Ectodermal cell (in vitro differentiated cells): ENCODE data around the gene OXER1.

Experiments
- H3K27ac ChIP-seq: 2 replicates; pipeline ENCODE4 v1.7.0; 2013; ENCODE audit warnings: mild to moderate bottlenecking, low read depth, low read length; ENCODE audit not compliant: insufficient read depth, poor library complexity, severe bottlenecking
- H3K27me3 ChIP-seq: 2 replicates; pipeline ENCODE4 v1.7.0; 2013; ENCODE audit warnings: mild to moderate bottlenecking, low read length; ENCODE audit not compliant: insufficient read depth, control insufficient read depth, poor library complexity, severe bottlenecking
- H3K36me3 ChIP-seq: one replicate; pipeline ENCODE4 v1.7.0; 2013; ENCODE audit warnings: low read length; ENCODE audit not compliant: control insufficient read depth, insufficient read depth
- H3K4me1 ChIP-seq: one replicate; pipeline ENCODE4 v1.7.0; 2013; ENCODE audit warnings: low read length; ENCODE audit not compliant: control insufficient read depth, insufficient read depth
- H3K4me3 ChIP-seq: 2 replicates; pipeline ENCODE4 v1.7.0; 2013; ENCODE audit warnings: low read depth, low read length, control low read depth; ENCODE audit not compliant: insufficient read depth
- H3K9me3 ChIP-seq: 2 replicates; pipeline ENCODE4 v1.7.0; 2013; ENCODE audit warnings: mild to moderate bottlenecking, low read length, moderate library complexity; ENCODE audit not compliant: control insufficient read depth
- WGBS, 2 experiments: methylation state at CpG; one replicate each; pipeline ENCODE4 v1.1.7; 2013; ENCODE audit warnings: missing lambda C conversion rate in 2 of 2; 5-methylcytosine and 5-hydroxymethylcytosine counted together

The OXER1 gene

DNA sequence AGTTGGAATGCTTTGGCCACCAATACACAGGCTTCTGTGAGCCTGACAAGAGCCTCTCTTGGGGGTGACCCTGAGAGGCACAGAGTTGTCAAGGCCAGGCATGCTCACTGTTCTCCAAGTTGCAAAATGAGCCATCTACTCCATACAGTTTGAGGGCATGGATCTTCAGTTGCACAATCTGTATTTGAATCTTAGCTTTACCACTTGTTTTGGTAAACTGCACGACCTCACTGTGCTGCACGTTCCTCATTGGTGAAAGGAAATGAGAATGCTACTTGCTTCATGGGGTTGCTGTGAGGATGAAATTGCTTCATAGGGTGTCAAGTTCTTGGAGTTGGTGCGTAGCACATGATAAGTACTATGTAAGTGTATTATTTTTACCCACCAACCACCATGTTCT, 40.4 kb upstream of the OXER1 start:
- Histone ChIP-seq H3K4me3 (no peak overlapping the region), H3K36me3 (no peaks in the 10 kb centered on the region), H3K9me3 (no peaks in the 10 kb centered on the region), H3K27ac (no peak overlapping the region), H3K27me3 (peaks cover 34% of the 10 kb centered on the region), H3K4me1 (no peaks in the 10 kb centered on the region)
- WGBS, 2 experiments, result 97 to 98% methylated on average over 2 of the region's 3 CpGs

DNA sequence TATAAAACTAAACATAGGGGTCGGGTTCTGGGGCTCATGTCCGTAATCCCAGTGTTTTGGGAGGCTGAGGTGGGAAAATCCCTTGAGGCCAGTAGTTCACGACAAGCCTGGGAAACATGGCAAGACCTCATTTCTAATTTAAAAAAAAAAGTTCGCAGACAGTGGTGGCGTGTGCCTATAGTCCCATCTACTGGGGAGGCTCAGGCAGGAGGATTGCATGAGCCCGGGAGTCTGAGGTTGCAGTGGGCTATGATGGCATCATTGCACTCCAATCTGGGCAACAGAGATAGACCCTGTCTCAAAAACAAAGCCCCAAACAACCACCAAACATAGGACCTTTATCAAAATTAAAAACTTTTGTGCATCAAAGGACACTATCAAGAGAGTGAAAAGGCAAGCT, 38.2 kb upstream of the OXER1 start:
- H3K27ac ChIP-seq, result no peak overlapping the region
- H3K27me3 ChIP-seq, result peaks cover 21% of the 10 kb centered on the region
- 93 to 94% methylated on average over 6 of the region's 6 CpGs for WGBS, 2 experiments
- no peaks in the 10 kb centered on the region for H3K9me3 ChIP-seq
- no peaks in the 10 kb centered on the region for H3K4me1 ChIP-seq
- H3K36me3 ChIP-seq, result no peaks in the 10 kb centered on the region
- no peak overlapping the region for H3K4me3 ChIP-seq

DNA sequence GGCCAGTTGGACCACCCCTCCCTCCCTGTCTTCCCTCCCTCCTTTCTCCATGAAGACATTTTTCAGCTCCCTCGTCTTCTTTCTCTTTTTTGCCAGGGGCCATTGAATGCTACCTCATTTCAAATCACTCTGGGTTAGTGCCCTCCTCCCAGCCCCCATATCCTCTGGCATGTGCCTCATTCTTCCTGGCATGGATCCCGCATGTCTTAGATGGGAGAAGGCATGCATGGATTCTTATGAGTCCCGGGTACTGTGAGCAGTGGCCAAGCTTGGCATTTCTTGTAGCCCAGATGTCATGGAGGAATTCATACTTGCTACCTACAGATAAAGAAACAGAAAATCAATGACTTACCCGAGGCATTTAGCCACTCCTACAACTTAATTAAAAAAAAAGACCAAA, 37.4 kb upstream of the OXER1 start:
- Histone ChIP-seq H3K9me3 (no peaks in the 10 kb centered on the region), H3K27me3 (peaks cover 21% of the 10 kb centered on the region), H3K4me3 (no peak overlapping the region), H3K27ac (no peak overlapping the region), H3K36me3 (no peaks in the 10 kb centered on the region), H3K4me1 (no peaks in the 10 kb centered on the region)
- WGBS, 2 experiments, result 84 to 92% methylated on average over 4 of the region's 4 CpGs

DNA sequence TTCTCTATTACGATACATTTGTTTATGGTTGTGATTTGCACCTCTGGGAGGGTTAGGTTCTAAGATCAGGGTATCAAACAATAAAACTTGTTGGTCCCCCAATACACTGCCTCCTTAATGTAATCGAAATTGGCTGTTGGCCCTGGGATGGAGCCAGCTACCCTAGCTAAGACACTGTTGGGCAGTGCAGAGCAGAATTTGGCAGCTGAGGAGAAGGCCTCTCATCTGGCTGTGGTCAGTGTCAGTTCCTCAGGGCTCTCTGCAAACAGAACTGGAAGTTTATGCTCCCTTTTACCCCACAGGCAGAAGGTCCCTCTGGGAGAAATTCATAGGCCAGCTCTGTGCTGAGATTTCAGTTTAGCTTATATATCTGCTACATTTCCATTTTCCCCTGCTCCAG, 37.0 kb upstream of the OXER1 start:
- H3K4me1 ChIP-seq, result no peaks in the 10 kb centered on the region
- H3K4me3 ChIP-seq, result no peak overlapping the region
- no peaks in the 10 kb centered on the region for H3K36me3 ChIP-seq
- H3K9me3 ChIP-seq, result no peaks in the 10 kb centered on the region
- H3K27me3 ChIP-seq, result peaks cover 21% of the 10 kb centered on the region
- 86 to 95% methylated on average over 1 to 2 of the region's 2 CpGs for WGBS, 2 experiments
- H3K27ac ChIP-seq, result no peak overlapping the region

DNA sequence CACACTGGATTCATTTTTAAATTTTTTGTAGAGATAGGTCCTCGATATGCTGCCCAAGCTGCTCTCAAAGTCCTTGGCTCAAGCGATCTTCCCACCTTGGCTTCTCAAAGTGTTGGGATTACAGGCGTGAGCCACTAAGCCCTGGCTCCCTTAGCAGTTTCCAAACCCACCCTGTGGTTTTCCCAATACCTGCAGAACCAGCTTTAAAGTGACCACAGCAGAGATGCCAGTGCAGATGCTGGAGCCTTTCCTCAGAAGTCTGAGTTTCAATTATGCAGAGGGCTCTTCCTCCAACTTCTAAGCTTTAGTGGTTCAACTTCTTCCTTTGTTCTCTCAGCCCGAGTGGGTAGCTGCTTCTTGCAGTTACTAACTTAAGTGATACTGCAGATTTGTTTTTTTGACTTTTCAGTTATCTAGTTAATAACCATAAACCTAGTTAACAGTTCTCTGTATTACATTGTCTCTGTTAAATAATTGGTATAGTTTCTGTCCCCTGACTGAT, 36.6 kb upstream of the OXER1 start:
- H3K27ac ChIP-seq, result no peak overlapping the region
- H3K27me3 ChIP-seq, result peaks cover 21% of the 10 kb centered on the region
- H3K36me3 ChIP-seq, result no peaks in the 10 kb centered on the region
- no peaks in the 10 kb centered on the region for H3K4me1 ChIP-seq
- WGBS, 2 experiments, result 89 to 92% methylated on average over 4 of the region's 4 CpGs
- H3K4me3 ChIP-seq, result no peak overlapping the region
- no peaks in the 10 kb centered on the region for H3K9me3 ChIP-seq

- 81 to 84% methylated on average over 4 of the region's 4 CpGs for WGBS, 2 experiments
- Histone ChIP-seq H3K4me3 (no peak overlapping the region), H3K9me3 (no peaks in the 10 kb centered on the region), H3K27me3 (peaks cover 18% of the 10 kb centered on the region), H3K4me1 (no peaks in the 10 kb centered on the region), H3K36me3 (no peaks in the 10 kb centered on the region), H3K27ac (no peak overlapping the region)
Observed at GRCh38 chr2:42799881-42800280, 35.9 kb upstream of the OXER1 start.

DNA sequence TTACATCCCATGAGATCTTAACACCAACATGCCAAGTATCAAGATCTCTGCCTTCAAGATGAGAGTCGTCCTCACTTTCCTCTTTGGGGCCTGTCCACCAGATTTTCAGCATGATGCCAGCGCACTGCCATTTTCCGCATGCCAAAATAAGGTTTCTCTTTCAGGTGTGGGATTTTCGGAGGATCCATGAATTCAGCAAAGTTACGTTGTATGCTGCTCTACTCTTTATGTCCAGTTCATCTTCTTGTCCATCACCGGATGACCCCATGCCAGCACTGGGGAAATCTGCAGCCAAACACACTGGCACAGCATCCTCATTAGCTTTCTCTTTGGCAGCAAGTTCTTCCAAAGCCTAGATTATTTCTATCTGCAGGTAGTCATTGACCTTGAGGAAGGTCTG, 33.3 kb upstream of the OXER1 start:
- no peaks in the 10 kb centered on the region for H3K36me3 ChIP-seq
- H3K4me3 ChIP-seq, result no peak overlapping the region
- 79 to 81% methylated on average over 6 of the region's 6 CpGs for WGBS, 2 experiments
- H3K27ac ChIP-seq, result no peak overlapping the region
- H3K9me3 ChIP-seq, result no peaks in the 10 kb centered on the region
- peaks cover 22% of the 10 kb centered on the region for H3K27me3 ChIP-seq
- H3K4me1 ChIP-seq, result no peaks in the 10 kb centered on the region

DNA sequence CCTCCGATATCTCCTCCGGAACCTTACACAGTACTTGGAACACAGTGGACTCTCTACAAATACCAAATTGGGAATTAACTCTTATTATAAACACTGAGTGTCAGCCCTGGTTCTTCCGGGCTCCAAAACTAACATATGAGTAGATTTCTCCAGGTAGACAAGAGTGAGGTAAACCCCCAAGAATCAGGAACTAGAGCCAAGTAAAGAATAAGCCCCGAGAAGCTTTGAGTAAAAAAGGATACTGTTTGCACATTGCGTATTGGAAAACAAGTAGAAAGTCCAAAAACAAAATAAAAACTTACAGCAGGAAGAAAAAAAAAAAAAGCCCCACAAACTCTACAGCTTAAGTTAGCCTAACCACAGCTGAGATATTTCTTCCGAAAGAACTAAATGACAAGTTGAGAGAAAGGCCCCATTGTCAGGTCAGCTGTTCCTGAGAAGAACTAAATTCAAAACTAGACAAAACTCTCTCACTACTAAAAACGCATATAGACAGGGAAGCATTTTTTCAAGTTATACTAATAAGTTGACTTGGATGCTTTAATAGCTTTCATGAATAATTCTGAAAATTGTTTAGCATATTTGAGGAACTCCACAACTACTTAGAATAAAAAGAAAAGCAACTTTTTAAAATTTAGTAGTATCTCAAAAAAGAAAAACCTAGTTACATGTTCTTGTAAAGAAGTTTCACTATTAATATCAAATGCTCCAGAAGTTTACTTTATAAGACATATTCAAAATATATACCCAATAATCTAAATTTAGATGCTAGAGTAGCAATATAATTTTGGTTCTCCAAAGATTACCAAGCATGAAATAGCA, 32.7 kb upstream of the OXER1 start:
- Histone ChIP-seq H3K4me3 (no peak overlapping the region), H3K36me3 (no peaks in the 10 kb centered on the region), H3K27me3 (peaks cover 28% of the 10 kb centered on the region), H3K27ac (no peak overlapping the region), H3K9me3 (no peaks in the 10 kb centered on the region), H3K4me1 (no peaks in the 10 kb centered on the region)
- WGBS, 2 experiments, result 95 to 100% methylated on average over 5 to 6 of the region's 7 CpGs

DNA sequence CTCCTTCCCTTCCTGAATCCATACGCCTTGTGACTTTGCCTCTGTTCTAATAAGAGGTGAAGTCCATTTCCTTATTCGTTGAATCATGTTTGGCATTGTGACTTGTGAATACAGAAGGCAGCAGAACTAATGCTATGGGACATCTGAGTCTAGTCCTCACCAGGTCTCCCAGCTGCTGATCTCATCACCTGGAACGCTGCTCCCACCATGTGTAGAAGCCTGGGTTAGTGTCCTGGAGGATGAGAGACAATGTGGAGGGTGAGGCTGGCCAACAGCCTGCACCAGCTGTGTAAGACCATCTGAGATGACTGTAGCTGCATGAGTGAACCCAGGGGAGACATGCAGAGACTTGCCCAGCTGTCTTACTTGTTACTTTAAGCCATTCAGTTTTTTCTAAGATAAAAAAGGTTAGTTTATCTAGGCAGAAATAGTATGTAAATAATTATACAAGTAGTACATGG, 31.9 kb upstream of the OXER1 start:
- Histone ChIP-seq H3K9me3 (no peaks in the 10 kb centered on the region), H3K36me3 (no peaks in the 10 kb centered on the region), H3K27ac (no peak overlapping the region), H3K4me1 (no peaks in the 10 kb centered on the region), H3K27me3 (peaks cover 33% of the 10 kb centered on the region), H3K4me3 (no peak overlapping the region)
- 63 to 64% methylated on average over 3 of the region's 3 CpGs for WGBS, 2 experiments

- Histone ChIP-seq H3K4me1 (no peaks in the 10 kb centered on the region), H3K9me3 (no peaks in the 10 kb centered on the region), H3K27me3 (peaks cover 35% of the 10 kb centered on the region), H3K4me3 (no peak overlapping the region), H3K27ac (no peak overlapping the region), H3K36me3 (no peaks in the 10 kb centered on the region)
- 87 to 93% methylated on average over 6 of the region's 6 CpGs for WGBS, 2 experiments
Observed at GRCh38 chr2:42795275-42795674, 31.3 kb upstream of the OXER1 start.
